ENCODE measurements around the gene PHAF1.

The PHAF1 gene

DNA sequence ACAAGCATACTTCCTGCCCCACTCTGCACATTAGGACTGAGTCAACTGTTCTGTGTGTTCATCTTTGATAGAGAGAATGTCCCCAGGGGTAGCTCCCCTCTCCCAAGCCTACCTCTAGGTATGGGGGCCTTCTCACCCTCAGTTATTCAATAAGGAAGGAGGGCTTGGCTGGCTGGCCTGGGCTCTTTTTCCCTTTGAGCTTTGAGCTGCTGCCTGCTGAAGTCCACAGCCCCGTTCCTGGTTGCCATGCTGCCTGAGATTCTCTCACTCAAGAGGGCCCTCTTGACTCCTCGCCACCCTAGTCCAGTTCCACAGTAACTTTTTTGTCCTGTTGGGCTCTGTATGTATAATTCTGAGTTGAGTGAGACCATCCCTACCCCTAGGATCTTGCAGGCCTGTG, 36.0 kb downstream of the PHAF1 start:
- Mint-ChIP-seq H3K36me3 (ENCODE audit: low read depth) (peaks cover 90% of the 10 kb centered on the region), H3K27ac (no peak overlapping the region), H3K27me3 (peaks cover 25% of the 10 kb centered on the region), H3K4me3 (no peak overlapping the region), H3K4me1 (ENCODE audit: low read depth) (no peaks in the 10 kb centered on the region), H3K9me3 (no peaks in the 10 kb centered on the region)
- intact Hi-C loops (cut with micrococcal nuclease) = no loop called here

DNA sequence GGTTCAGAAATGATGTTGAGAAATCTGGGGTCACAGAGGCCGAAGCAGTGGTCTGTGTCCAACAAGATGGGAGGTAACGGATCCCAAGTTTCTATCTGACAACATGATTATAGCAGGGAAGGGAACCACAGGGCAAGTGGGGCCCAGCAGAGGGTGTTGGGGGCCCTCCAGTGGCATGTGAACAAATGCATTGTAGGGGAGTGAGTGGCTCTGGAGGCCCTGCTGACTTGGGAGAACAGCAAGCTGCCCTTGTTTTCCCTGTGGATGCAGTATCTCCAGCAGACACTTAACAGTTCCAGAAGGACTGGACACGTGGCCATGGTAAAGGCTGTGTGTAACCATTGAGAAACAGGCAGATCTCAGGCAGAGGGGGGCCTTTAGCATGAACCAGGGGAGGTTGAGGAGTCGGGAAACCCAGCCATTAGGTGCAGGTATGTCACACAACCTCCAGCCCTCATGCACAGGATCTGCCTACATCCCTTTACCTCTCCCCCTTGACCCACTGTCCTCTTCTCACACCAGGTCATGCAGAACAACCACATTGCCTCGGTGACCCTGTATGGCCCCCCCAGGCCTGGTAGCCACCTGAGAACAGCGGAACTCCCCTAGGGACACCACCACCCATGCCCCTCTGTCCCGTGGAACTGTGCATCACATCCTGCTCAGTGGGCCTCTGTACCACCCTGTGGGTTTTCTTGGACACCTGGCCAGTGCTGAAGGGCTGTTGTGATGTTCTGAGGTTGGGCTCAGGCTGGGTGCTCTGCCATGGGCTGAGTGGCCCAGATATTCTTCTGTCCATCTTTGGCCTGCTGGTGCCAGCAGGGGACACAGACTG, 37.0 kb downstream of the PHAF1 start:
- Mint-ChIP-seq H3K27ac (no peak overlapping the region), H3K36me3 (ENCODE audit: low read depth) (peaks cover 80% of the 10 kb centered on the region), H3K27me3 (peaks cover 35% of the 10 kb centered on the region), H3K4me3 (no peak overlapping the region), H3K4me1 (ENCODE audit: low read depth) (no peaks in the 10 kb centered on the region), H3K9me3 (no peaks in the 10 kb centered on the region)
- intact Hi-C loops (cut with micrococcal nuclease) = no loop called here

DNA sequence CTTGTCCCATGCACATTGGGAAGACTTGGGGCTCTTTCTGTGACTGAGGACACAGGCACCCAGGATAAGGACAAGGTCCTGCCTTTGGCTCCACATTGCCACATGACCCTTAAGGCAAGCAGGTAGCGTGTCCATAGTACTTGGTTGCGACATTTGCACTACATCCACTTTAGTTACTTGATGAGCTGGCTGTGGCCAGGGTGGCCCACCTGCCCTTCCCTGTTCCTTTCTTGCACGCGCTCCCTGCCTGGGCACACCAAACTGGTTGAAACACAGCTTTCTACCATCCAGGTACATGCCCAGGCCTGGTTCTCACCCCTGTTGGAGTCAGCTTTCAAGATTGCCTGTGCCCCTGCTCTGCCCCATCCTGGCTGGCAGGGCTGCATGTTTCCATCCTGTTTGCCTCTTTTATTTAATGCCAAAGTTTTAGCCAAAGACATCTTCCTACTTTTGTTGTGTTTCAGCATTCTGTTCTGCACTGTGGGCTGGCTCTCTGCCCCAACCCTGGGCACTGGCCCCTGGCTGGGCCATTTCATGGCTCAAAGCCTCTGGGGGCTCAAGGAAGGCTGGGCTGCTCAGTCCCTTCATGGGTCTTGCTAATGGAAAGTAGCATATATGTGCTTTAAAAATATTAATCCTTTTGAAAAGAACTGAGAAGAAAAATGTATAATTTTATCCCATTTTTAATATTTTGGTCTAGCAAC, 37.8 kb downstream of the PHAF1 start:
- Mint-ChIP-seq H3K9me3 (no peaks in the 10 kb centered on the region), H3K27ac (no peak overlapping the region), H3K36me3 (ENCODE audit: low read depth) (peaks cover 71% of the 10 kb centered on the region), H3K27me3 (peaks cover 43% of the 10 kb centered on the region), H3K4me1 (ENCODE audit: low read depth) (peaks cover under 1% of the 10 kb centered on the region), H3K4me3 (no peak overlapping the region)
- intact Hi-C loops (cut with micrococcal nuclease) = no loop called here

DNA sequence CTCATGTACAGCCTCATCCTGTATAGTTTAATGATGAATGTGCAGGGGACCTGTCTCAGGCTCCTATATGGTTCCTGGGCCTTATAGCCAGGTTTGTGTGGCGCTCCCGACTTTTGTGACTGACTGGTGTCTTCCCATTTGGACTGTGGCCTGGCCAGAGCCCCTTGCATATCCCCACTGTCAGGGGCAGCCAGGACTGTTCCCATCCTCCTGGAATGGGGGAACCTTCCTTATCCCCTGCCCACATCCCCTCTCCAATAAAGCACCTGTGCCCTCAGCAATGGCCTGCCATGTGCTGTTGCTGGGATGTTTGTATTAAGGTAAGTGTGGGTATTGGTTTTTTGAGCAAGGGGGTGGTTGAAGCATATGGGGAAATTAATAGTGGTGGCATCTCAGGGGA, 38.5 kb downstream of the PHAF1 start:
- Mint-ChIP-seq H3K4me3 (no peak overlapping the region), H3K27me3 (peaks cover 49% of the 10 kb centered on the region), H3K27ac (no peak overlapping the region), H3K4me1 (ENCODE audit: low read depth) (peaks cover 7% of the 10 kb centered on the region), H3K36me3 (ENCODE audit: low read depth) (peaks cover 69% of the 10 kb centered on the region), H3K9me3 (no peaks in the 10 kb centered on the region)
- intact Hi-C loops (cut with micrococcal nuclease) = no loop called here

DNA sequence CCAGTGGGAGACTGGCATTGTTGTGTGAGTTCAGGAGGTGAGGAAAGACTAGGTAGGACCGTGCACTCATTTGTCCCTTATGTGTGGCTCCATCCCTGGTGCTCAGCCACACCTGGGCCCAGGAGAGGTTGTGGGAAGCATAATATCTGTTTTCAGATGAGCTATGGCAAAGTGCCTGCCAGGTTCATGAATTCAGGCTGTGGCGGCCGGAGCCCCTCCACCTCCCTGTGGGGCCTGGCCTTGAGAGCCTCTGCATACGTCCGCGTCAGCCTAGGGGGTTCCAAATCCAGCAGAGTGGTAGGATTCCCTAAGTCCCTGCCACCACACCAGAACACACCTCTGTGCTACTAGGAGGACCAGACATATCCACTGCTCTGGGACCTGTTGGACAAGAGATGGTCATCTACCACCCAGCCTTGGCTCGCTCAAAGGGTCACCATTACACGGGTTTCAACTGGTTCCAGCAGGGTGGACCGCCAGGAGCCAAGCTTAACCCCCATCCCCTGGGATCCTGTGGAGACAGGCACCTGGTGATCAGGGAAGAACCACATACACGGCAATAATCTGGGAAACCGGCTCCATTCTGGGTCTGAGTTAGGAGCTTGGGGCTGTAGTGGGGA, 39.0 kb downstream of the PHAF1 start:
- peaks cover 9% of the 10 kb centered on the region for H3K4me1 Mint-ChIP-seq (ENCODE audit: low read depth)
- H3K27ac Mint-ChIP-seq = no peak overlapping the region
- no peak overlapping the region for H3K4me3 Mint-ChIP-seq
- intact Hi-C loops (cut with micrococcal nuclease) = no loop called here
- peaks cover 53% of the 10 kb centered on the region for H3K27me3 Mint-ChIP-seq
- no peaks in the 10 kb centered on the region for H3K9me3 Mint-ChIP-seq
- peaks cover 68% of the 10 kb centered on the region for H3K36me3 Mint-ChIP-seq (ENCODE audit: low read depth)

DNA sequence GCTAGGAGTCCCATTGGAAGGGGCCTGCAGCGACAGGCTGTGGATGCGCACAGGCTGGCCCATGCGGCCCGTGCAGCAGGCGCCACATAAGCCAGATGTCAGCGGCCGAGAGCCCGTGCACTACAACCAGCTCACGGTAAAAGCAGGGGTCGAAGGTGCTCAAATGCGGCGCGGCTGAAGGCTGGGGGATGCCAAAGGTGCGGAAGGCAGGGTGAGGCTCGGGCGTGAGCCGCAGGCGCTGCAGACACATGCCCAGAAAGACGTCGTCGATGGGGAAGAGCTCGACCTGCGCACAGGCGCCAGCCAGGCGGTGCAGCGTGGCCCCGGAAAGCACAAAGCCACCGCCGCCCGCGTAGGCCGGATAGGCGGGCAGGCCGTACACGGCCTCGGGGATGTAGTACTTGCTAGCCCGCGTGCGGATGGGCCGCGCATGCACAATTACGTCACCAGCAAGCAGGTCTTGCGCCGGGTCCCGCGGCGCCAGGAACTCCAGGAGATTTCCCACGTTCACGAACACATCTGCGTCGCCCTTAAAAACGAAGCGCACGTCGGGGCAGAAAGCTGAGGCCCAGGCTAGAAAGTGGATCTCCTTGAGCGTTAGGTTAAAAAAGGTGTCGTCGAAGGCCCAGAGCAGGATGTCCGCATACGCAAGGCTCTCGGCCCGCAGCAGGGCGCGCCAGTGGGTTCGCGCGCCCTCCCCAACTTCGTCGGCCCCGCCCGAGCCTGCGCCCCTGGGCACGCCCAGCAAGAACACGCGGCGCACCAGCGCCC, 39.7 kb downstream of the PHAF1 start:
- Mint-ChIP-seq H3K4me3 (no peak overlapping the region), H3K36me3 (ENCODE audit: low read depth) (peaks cover 68% of the 10 kb centered on the region)
- intact Hi-C loops (cut with micrococcal nuclease) = loop anchor here (10.0 kb wide), 1 partner anchor 45 kb away; the partner anchor contains the start of gene PHAF1

DNA sequence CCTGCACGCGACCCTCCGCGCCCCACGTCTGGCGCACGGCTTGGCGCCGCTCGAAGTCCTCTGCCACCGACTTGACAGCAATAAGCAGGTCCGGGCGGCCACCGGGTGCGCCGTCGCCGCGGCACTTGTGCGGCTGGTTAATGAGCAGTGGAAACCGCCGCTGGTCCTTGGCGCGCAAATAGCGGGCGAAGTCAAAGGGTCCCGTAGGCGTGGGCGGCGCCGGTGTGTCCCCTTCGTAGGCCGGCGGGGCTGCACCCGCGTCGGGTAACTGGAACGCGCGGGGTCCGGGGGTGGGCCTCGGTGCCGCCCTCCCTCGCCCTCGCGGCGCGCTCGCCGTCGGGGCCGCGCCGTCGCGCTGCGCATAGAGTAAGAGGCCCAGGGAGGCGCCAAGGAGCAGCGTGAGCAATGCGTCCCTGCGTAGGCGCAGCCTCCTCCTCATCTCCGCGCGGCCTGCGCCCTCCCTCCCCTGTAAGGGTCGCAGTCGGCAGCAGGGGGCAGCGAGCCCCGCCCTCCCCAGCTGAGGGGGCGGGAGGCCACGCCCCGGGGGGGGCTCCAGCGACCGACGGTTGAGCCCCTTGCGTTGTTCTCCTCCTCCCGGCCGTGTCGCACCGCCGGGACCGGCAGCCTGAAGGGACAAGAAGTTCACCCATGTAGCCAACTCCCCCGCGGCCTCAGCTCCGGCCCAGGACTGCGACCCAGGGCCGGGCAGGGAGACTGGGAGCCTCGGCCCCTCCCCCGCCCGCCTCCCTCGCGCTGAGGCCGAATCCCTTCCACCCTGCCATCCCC, 40.5 kb downstream of the PHAF1 start:
- Mint-ChIP-seq H3K9me3 (no peaks in the 10 kb centered on the region), H3K27ac (no peak overlapping the region), H3K36me3 (ENCODE audit: low read depth) (peaks cover 65% of the 10 kb centered on the region), H3K27me3 (peaks cover 67% of the 10 kb centered on the region), H3K4me1 (ENCODE audit: low read depth) (peaks cover 12% of the 10 kb centered on the region), H3K4me3 (peak overlapping the region; percentile 65)
- intact Hi-C loops (cut with micrococcal nuclease) = loop anchor here (10.0 kb wide), 1 partner anchor 45 kb away; the partner anchor contains the start of gene PHAF1

More for the DNA sequence above, 39.7 kb downstream of the PHAF1 start:
- Mint-ChIP-seq H3K27me3 (peaks cover 60% of the 10 kb centered on the region), H3K27ac (no peak overlapping the region), H3K4me1 (ENCODE audit: low read depth) (peaks cover 9% of the 10 kb centered on the region), H3K9me3 (no peaks in the 10 kb centered on the region)

DNA sequence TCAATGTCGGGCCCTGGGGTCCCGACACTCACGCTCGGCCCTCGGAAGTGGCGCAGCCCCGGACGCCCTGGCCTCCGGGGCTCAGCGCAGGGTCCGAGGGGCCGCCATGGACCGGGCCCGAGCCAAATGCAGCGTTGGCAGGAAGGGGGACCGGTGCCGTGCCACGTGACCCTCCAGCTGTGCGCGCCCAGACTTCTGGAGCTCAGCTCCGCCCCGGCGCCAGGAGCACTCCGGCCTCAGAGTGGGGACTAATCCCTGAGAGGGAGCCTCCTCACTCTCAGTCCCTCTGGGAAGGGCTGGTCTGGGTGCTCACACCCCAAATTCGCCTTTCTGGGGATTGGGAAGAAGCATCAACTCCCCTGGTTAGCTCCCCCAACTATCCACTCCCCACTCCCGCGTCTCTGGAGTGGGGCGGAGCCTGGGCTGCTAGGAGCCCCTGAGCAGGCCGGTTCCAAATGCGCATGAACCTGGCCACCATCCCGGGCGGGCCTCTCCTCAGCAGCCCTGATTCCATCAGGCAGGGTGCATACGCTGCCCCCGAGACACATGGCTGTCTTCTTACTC, 41.2 kb downstream of the PHAF1 start, which contains the start of gene B3GNT9:
Gene B3GNT9, minus strand, starts transcription at position 166 of the 564 bp plus-strand sequence. CDS start 513 bp downstream, outside the sequence.
- H3K36me3 Mint-ChIP-seq (ENCODE audit: low read depth) = peaks cover 64% of the 10 kb centered on the region
- H3K9me3 Mint-ChIP-seq = no peaks in the 10 kb centered on the region
- H3K27me3 Mint-ChIP-seq = peaks cover 74% of the 10 kb centered on the region
- no peak within 1 kb of the TSS for H3K27ac Mint-ChIP-seq
- H3K4me1 Mint-ChIP-seq (ENCODE audit: low read depth) = peaks cover 19% of the 10 kb centered on the region
- peak within 1 kb of the TSS; percentile 65 for H3K4me3 Mint-ChIP-seq
- intact Hi-C loops (cut with micrococcal nuclease) = loop anchor here (10.0 kb wide), 1 partner anchor 46 kb away; the partner anchor contains the start of gene PHAF1

DNA sequence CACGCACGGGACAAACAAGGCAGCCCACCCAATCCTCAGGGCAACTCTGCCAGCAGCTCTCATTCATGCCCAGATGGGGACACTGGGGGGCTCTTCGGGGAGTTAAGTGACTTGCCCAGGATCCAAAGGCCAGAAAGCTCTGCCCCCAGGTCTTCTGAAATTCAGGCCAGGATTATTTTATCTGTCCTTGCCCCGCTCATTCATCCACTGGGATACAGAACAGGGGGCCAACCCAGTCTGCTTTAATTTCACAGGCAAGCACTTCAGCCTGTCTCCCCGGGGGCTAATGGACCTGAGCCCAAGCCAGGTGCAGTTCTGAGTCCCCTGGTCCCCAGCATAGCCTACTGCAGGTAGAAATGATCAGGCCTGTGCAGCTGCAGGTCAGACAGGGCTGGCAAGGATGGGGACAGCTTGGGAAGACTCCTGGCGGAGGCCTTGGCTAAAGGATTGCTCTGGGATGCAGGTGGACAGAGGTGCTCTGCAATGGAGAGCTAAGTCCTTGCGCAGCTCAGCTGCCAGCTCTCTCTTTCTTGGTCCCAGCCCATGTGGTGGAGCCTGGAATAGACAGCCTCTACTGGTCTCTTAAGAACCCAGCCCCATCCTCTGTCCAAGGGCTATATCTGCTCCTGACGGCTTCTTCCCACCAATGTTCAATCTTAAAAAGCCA, 41.8 kb downstream of the PHAF1 start:
- Mint-ChIP-seq H3K27me3 (peaks cover 79% of the 10 kb centered on the region), H3K27ac (no peak overlapping the region), H3K9me3 (no peaks in the 10 kb centered on the region), H3K36me3 (ENCODE audit: low read depth) (peaks cover 63% of the 10 kb centered on the region), H3K4me3 (no peak overlapping the region), H3K4me1 (ENCODE audit: low read depth) (peaks cover 25% of the 10 kb centered on the region)
- intact Hi-C loops (cut with micrococcal nuclease) = loop anchor here (10.0 kb wide), 1 partner anchor 47 kb away; the partner anchor contains the start of gene PHAF1

DNA sequence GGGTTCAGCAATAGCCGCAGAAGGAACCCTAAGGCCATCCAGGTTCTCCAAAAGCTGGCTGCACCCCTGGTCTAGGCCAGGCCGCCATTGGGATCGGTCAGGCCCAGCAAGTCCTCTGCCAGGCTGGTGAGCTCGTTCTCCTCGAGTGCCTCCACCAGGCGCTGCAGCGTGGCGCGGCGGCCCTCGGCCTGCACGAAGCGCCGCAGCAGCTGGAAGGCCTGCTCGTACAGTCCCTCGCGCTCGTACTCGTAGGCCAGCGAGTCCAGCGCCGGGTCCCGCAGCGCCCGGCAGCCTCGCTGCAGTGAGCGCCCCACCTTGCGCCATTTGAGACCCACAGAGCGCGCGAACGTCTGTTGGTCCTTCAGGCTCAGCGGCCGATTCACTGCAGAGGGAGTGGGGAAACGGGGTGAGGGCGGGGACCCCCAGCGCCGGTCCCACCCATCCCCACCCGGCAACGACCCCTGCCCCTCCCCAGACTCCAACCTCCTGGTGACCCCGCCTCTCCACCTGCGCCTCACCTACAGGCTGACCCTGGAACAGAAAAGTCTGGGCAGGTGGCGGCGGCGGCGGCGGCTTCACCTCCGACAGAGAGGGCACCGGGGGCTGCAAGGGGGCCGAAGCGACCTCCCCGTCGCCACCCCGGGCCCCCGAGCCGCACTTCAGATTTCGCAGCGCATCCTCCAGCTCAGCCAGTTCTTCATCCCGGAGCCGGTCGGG, 45.0 kb downstream of the PHAF1 start:
- peaks cover 52% of the 10 kb centered on the region for H3K4me1 Mint-ChIP-seq (ENCODE audit: low read depth)
- H3K9me3 Mint-ChIP-seq = no peaks in the 10 kb centered on the region
- peaks cover 66% of the 10 kb centered on the region for H3K27me3 Mint-ChIP-seq
- intact Hi-C loops (cut with micrococcal nuclease) = loop anchor here (1.0 to 10.0 kb wide), 4 partner anchors 50 to 200 kb away; partner anchors contain the start of gene PHAF1
- peaks cover 52% of the 10 kb centered on the region for H3K36me3 Mint-ChIP-seq (ENCODE audit: low read depth)
- H3K27ac Mint-ChIP-seq = peak overlapping the region; percentile 55
- H3K4me3 Mint-ChIP-seq = peak overlapping the region; percentile 76

DNA sequence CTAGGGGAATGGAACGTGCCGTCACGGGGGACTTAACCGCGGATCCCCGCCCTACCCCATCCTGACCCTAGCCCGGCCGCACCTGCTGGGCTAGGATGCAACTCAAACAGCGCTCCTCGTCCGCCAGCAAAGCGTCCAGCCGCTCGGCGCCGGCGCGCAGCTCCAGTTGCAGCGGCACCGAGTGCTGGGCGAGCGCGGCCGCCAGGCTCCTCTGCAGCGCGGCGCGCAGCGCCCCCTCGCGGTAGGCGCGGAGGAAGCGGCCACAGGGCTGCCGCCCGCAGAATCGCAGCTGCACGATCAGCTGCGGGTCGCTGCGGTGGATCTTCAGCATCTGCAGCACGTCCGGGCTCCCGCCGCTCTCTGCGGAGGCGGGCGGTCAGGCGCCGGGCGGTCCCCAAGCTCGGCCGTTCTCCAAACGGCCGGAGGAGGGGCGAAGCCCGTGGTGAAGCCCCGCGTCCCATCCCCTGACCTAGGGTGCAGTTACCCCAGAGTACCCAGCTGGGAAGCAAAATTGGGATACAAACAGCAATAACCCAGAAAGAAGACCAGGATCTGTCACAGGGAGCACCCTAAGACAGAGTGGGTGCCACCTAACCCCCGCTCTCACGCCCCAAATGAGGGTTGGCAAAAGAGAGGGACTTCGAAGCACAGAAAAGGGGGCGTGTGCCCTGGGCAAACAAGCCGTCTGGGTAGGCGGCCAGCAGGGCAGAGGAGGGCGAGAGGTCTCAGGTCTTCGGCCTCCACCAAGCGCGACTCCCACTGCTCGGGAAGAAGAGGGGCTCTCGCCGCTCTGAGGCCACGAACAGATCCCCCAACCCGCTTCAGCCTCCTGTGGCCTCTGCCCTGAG, 45.8 kb downstream of the PHAF1 start:
- no peaks in the 10 kb centered on the region for H3K9me3 Mint-ChIP-seq
- peak overlapping the region; percentile 76 for H3K4me3 Mint-ChIP-seq
- intact Hi-C loops (cut with micrococcal nuclease) = loop anchor here (1.0 to 10.0 kb wide), 4 partner anchors 51 to 201 kb away; partner anchors contain the start of gene PHAF1
- H3K27ac Mint-ChIP-seq = peak overlapping the region; percentile 55
- peaks cover 60% of the 10 kb centered on the region for H3K27me3 Mint-ChIP-seq
- H3K4me1 Mint-ChIP-seq (ENCODE audit: low read depth) = peaks cover 57% of the 10 kb centered on the region
- H3K36me3 Mint-ChIP-seq (ENCODE audit: low read depth) = peaks cover 57% of the 10 kb centered on the region

All from dendritic cell treated with granulocyte-macrophage colony-stimulating factor and Interleukin-4, amounts not matched to agents 40 ng/mL and 50 ng/mL, for 4 days (primary cell).